OCI-LY1 (cell line): ENCODE data around the gene DFFB.

ENCODE experiments used
- EZH2 ChIP-seq: fragments of 200-600 bp; sonication (generic), shearing (Covaris generic); IDR thresholded peaks from 2 replicates; pipeline ENCODE4 v1.8.0; 2017; ENCODE audit warnings: borderline replicate concordance, mixed run types, mild to moderate bottlenecking, antibody characterized with exemption, low read length, moderate library complexity, mixed read lengths
- TF ChIP-seq, protein P1 (sequence below): fragments of 200-600 bp; sonication (generic), shearing (Covaris generic); IDR thresholded peaks from 2 replicates; pipeline ENCODE4 v1.5.1; 2017; ENCODE audit warnings: mild to moderate bottlenecking, antibody characterized with exemption, low read length, moderate library complexity, mixed read lengths

DNA sequence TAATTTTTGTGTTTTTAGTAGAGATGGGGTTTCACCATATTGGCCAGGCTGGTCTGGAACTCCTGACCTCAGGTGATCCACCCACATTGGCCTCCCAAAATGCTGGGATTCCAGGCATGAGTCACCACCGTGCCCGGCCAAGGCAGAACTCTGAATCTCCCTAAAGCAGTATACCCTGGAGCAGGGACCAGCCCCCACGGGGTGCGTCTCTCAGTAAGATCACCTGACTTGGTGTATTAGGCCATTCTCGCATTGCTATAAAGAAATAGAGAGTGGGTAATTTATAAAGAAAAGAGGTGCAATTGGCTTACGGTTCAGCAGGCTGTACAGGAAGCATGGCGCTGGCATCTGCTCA, 14.2 kb downstream of the DFFB start:
- TF ChIP-seq, protein P1, sequence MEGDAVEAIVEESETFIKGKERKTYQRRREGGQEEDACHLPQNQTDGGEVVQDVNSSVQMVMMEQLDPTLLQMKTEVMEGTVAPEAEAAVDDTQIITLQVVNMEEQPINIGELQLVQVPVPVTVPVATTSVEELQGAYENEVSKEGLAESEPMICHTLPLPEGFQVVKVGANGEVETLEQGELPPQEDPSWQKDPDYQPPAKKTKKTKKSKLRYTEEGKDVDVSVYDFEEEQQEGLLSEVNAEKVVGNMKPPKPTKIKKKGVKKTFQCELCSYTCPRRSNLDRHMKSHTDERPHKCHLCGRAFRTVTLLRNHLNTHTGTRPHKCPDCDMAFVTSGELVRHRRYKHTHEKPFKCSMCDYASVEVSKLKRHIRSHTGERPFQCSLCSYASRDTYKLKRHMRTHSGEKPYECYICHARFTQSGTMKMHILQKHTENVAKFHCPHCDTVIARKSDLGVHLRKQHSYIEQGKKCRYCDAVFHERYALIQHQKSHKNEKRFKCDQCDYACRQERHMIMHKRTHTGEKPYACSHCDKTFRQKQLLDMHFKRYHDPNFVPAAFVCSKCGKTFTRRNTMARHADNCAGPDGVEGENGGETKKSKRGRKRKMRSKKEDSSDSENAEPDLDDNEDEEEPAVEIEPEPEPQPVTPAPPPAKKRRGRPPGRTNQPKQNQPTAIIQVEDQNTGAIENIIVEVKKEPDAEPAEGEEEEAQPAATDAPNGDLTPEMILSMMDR = no peak
- no peak for TF ChIP-seq EZH2
